HG02763 (cell line): ENCODE measurements around the gene COA1.

Source experiments
- ATAC-seq: cut with Tn5 transposase; IDR thresholded peaks from one replicate; pipeline ENCODE4 v1.9.1; 2021; ENCODE audit warnings: mild to moderate bottlenecking, moderate library complexity; ENCODE audit not compliant: unreplicated experiment

Gene COA1

GRCh38 chr7:43658718-43659548, 70.4 kb downstream of the COA1 start:
- peak; percentile 53 for ATAC-seq

GRCh38 chr7:43656997-43657396, 72.3 kb downstream of the COA1 start:
- ATAC-seq: no peak

- no peak for ATAC-seq
Observed at GRCh38 chr7:43655584-43655983, 73.7 kb downstream of the COA1 start.

GRCh38 chr7:43653891-43654504, 75.3 kb downstream of the COA1 start:
- no peak for ATAC-seq

- ATAC-seq: no peak
Observed at GRCh38 chr7:43653466-43653865, 75.9 kb downstream of the COA1 start.

- no peak for ATAC-seq
Observed at GRCh38 chr7:43652364-43652763, 77.0 kb downstream of the COA1 start.

GRCh38 chr7:43650457-43651052, 78.8 kb downstream of the COA1 start:
- no peak for ATAC-seq

- ATAC-seq: peak; percentile 60
Observed at GRCh38 chr7:43649755-43650274, 79.5 kb downstream of the COA1 start.

- ATAC-seq: peak; percentile 65
Observed at GRCh38 chr7:43648473-43649406, 80.6 kb downstream of the COA1 start.

GRCh38 chr7:43647673-43648472, 81.5 kb downstream of the COA1 start:
- peak; percentile 10 for ATAC-seq

- no peak for ATAC-seq
Observed at GRCh38 chr7:43647339-43647672, 82.0 kb downstream of the COA1 start.

- no peak for ATAC-seq
Observed at GRCh38 chr7:43646603-43647338, 82.6 kb downstream of the COA1 start.

GRCh38 chr7:43645699-43646226, 83.6 kb downstream of the COA1 start:
- no peak for ATAC-seq

GRCh38 chr7:43643846-43644245, 85.5 kb downstream of the COA1 start:
- no peak for ATAC-seq

GRCh38 chr7:43642897-43643630, 86.3 kb downstream of the COA1 start:
- no peak for ATAC-seq

- ATAC-seq: no peak
Observed at GRCh38 chr7:43640679-43641078, 88.6 kb downstream of the COA1 start.

- ATAC-seq: no peak
Observed at GRCh38 chr7:43639858-43640491, 89.3 kb downstream of the COA1 start.
